GM19328 (cell line): ENCODE results near the gene ASIC1.
"Not testable (repeated sequence)": the region's sequence is repeated elsewhere in the genome, so short reads cannot be mapped to it uniquely, and the experiment has no call there.

Experiments used
- ATAC-seq: cut with Tn5 transposase; IDR thresholded peaks from one replicate; pipeline ENCODE4 v1.9.1; 2021; ENCODE audit warnings: mild to moderate bottlenecking, moderate library complexity; ENCODE audit not compliant: unreplicated experiment

The ASIC1 gene

DNA sequence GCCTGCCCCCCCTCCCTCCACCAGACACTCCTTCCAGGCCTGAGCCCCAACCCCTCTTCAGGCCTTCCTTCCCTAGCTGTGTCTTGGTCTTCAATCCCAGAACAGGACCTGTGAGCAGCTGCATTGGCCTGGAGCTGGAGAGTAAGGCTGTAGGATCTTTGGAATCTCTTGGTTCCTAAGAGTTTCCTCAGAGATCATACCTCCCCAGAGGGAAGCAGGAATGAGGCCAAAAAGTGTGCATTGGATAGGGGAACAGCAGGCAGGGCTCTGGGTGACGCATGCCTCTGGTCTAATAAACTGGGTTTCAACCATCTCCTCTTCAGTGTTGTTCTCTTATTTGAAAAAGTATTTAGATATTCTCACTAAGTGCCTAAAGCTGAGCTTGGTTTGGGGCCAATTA lies 25.9 kb downstream of the ASIC1 start:
- ATAC-seq, result no peak

DNA sequence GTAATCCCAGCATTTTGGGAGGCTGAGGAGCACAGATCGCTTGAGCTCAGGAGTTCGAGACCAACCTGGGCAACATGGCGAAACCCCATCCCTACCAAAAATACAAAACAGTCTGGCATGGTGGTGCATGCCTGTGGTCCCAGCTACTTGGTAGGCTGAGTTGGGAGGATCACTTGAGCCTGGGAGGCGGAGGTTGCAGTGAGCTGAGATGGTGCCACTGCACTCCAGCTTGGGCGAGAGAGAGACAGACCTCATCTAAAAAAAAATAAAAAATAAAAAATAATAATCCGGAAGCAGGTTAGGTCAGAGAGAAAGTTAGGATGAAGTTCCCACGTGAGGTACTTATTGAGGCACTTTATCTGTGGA lies 27.0 kb downstream of the ASIC1 start:
- ATAC-seq, result not testable (repeated sequence)

DNA sequence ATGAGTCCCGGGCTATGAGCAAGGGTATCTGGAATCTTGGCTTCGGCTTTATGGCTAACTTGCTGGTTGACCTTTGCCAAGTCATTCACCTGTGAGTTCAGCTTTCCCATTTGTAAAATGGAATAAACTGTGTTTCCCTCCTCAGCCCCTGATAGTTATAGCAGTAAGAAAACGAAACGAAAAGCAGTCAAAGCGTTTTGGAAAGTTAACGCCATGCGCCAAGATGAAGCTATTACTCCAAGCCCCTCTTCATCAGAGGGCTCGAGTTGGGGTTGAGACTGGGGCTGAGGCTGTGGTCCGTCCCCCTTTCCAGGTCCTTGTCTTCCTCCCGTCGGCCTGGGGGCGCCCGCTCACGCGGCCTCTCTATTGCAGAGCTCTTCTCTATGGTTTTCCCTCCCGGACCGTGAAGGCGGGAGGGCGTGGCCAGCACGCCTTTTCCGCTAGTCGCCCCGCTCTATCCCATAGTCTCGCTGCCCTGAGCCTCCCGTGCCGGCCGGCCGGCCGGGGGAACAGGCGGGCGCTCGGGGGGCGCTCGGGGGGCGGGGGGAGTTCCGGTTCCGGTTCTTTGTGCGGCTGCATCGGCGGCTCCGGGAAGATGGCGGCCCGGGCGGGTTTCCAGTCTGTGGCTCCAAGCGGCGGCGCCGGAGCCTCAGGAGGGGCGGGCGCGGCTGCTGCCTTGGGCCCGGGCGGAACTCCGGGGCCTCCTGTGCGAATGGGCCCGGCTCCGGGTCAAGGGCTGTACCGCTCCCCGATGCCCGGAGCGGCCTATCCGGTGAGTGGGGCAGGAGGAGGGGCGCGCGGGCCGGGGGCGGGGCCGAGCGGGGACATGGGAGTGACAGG lies 27.6 kb downstream of the ASIC1 start, which contains the start of gene SMARCD1:
Gene SMARCD1 (plus strand): TSS at position 568 of the 840 bp plus-strand sequence. CDS start 28 bp downstream, at position 596.
- peak; percentile 81 for ATAC-seq

DNA sequence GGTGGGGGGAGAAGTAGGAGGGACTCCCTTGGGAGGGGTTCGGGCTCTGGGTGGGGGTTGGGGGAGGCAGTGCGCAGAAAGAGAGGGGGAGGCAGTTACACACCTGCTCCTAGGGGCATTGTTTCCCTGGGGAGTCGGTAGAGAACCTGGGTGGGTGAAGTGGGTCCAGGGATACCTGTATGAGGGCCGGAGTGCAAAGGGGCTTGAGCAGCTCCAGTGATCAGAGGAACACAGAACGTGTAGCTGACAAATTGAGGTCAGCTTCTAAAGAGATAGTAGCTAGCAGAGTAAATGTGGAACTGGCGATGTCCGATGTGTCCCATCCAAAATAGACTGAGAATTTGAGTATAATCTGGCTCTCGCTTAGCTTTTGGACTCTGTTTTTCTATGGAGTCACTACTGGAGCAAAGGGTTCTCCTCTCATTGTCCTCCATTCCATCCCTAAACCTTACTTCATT lies 28.2 kb downstream of the ASIC1 start:
- ATAC-seq, result no peak

DNA sequence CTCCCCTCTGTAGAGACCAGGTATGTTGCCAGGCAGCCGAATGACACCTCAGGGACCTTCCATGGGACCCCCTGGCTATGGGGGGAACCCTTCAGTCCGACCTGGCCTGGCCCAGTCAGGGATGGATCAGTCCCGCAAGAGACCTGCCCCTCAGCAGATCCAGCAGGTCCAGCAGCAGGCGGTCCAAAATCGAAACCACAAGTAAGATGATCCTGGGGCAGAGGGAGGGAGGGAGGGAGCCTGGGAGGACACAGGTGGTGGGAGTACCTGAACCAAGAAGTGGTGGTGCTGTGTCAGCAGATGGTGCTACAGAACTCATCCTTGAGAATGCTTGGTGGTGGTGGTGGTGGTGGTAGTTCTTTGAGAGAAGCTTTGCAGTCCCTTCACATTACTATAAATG lies 28.8 kb downstream of the ASIC1 start:
- ATAC-seq, result no peak

DNA sequence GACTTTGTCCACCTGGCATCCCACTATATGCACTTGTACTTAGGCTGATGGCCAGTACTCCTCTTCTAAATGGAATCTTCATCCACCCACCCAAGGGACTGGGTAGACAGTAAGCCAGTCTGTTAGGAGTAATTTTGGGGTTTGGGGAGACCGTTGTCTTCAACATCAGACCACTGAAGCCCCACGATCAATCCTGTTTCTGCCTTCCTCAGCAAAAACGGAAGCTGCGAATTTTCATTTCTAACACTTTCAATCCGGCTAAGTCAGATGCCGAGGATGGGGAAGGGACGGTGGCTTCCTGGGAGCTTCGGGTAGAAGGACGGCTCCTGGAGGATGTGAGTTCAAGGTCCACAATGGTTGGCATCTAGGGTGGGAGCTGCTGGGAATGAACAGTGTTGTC lies 29.8 kb downstream of the ASIC1 start:
- ATAC-seq, result no peak

DNA sequence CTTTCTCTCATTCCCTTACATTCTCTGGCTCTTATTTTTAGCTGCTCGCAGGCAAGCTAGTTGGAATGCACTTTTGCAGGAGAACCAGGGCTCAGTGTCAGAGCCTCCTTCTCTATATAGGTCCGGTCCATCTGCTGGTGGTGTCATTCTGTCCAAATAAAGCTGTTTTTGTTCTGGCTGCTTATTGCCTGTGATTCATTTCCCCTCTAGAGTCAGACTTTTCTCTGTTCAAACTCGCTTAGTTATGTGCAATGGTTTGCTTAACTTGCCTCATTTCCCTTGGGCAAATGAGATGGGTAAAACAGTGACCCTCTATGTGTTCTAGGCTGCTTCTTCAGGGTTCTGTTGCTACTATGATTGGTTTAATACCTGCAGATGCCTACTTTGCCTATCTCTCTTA lies 30.6 kb downstream of the ASIC1 start:
- no peak for ATAC-seq

DNA sequence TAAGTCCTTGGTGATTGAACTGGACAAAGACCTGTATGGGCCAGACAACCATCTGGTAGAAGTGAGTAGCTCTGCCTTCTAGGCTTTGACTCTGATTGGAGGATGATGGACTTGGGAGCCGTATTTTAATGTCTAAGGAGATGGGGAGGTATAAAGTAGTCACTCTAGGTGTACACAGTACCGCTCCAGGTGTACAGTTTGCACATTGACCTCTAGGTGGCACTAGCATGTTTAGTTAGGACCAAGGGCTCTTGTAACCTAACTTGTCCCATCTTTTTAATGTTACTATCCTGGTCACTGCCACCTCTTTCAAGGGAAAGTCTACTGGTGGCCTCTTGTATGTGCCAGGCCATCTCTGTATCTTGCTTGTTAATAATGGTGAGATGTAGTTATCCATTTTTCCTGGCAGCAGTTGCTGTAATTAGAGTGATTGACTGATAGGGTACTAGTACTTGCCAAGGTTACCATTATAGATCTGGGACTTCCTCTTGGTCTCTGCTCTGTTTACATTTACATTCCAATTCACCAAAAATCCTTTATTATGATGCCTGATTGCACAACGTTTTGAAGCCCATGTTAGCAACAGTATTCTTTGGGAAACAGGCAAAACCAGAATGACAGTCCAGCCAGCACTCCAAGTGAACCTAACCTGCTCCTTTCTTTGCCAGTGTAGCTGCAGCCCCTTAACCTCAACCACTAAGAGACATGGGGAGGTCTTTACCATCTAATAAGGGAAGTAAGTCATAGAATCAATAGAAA lies 31.4 kb downstream of the ASIC1 start:
- no peak for ATAC-seq

DNA sequence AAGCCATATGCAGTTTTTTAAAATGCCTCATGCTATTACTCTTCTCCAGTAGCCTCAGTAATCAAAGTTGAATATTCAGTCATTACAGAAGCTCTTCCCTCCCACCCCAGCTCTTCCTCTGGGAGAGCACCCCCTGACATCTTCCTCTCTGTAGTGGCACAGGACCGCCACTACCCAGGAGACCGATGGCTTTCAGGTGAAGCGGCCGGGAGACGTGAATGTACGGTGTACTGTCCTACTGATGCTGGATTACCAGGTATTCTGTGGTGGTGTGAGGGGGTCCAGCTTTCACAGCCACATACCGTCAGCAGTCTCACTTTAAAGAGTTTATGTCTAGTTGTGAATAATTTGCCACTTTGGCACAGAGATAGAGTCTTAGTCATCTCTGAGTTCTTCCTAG lies 32.3 kb downstream of the ASIC1 start:
- ATAC-seq, result no peak

DNA sequence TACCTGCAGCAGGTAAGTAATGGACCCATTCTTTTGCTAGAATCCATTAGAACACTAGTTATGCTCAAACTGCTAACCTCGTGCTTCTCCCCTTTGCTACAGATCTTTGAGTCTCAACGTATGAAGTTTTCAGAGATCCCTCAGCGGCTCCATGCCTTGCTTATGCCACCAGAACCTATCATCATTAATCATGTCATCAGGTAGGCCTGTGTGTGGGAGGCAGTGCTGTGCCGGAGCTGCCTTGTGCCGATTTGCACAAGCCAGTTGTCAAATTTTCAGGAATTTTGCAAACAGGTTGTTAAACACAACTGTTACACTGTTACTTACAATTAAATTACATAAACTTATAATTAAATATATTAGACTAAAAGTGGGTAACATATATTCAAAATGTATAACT lies 33.0 kb downstream of the ASIC1 start:
- no peak for ATAC-seq

DNA sequence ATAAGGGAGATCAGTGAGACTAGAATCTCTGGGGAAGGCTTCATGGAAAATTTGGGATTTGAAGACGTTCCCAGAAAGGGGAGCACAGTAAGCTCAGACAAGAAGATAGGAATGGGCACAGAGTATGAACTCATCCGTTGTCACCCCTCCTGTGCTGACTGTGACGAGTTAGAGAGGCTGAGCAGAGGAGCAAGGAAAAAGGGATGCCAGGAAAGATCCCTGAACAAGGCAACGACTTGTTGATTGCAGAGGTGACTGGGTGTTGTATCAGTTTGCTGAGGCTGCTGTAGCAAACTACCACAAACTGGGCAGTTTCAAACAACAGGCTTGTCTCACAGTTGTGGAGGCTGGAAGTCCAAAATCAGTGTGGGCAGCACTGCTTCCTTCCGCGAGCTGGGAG lies 40.6 kb downstream of the ASIC1 start:
- no peak for ATAC-seq

DNA sequence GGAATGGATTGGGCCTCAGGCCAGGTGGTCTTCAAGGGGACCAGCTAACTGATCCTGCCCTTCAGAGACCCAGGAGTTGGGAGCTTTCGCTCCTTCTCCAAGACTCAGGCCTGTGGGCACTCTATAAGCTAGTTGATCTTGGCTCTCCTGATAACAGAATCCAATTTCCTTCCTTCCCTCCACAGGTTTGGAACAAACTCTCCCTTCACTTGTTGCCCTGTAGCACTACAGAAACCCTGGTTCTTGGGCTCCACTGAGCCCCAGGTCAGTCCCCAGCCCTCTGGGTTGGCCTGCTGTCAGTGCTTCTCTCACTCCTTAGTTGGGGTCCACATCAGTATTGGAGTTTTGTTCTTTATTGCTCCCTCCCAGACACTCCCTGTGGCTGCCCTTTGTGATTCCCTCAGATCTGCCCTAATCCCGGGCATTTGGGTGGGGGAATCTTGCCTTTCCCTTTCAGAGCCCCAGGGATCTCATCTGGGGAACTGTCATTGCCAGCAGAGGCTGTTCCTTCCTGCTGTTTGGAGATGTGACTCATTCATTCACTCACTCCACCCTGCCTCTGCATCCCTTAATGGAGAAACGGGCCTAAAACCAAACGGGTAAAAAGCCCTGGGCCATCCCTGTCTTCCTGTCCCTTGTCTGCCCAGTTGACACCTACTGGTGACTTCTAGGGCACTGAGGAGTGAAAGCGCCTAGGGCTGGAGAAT lies 42.1 kb downstream of the ASIC1 start:
- no peak for ATAC-seq

DNA sequence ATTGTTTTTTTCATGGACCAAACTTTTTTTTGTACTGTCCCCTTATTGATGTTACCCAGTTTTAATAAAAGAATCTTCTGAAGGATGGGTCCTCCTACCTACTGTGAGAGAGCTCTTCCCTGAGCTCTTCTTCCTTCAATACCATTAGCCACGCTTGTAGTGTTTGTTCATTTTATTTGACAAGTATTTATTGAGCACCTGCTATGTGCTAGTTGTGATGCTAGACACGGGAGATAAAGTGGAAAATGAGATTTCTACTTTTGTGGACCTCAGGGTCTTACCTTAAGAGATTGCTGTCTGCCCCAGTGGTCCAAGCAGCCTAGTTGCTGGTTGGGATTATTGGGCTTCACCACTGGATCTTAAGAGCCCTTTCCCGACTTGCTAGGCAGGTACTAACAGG lies 43.2 kb downstream of the ASIC1 start:
- ATAC-seq, result no peak

DNA sequence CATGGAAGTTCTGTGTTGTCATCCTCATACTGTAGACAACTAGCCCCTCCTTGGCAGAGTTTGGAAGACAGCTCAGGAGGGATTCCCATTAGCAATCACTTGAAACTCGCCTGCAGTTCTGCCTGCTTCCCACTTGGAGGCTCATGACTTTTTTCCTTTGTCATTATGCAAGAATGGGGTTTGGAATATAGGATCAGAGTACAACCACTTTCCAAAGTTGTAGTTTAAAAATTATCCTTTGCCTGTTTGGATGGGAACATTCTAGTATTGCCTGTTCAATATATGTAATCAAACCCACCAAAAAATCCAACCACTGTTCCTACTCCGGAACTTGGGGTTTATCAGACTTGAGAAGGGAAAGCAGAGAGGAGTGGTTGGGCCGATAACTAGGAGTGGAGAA lies 44.3 kb downstream of the ASIC1 start:
- no peak for ATAC-seq

DNA sequence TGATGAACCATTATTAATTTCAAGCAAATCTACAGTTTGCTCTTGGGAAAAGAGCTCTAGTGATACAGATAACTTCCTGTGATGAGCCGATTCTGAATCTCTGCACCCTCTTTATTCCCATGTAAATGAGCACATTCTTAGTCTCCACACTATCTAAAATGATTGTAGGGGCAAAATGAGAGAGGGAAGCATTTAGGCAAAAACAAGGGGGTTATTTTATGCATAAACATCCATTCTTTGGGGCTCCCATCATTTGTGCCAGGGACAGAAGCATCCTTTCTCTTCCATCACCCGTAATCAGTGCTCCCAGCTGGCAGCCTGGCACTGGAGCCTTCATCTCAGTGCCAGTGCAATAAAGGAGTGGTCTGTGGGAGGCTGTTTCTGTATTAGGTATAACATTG lies 44.7 kb downstream of the ASIC1 start:
- no peak for ATAC-seq

DNA sequence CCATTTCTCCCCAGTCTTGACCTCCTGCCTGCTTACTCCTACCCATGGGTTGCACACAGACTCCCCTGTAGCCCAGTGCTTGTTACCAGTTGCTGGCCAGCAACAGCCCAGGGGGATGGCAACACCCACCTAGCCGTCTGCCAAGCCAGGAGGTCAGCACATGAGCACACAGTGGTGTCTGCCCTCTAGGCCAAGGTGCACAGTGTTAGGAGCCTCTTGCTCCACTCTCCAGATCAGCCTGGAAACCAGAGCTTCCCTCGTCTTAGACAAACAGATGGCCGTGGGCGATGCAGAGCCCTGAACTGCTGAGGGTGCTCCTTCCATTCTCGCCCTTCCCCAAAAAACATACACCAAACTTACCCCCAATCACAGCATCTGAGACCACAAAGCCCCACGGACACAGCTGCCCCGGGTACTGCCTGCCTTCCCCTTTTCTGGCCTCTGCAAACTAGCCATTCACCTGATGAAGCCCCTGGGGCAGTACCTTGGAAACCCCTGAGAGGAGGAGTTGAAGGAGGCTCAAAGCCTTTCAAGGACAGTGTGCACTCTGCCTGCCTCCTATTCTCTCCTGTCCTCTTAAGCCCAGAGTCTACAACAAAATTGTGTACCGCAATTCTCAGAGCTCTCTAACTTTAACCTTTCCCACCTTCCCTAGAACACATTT lies 45.4 kb downstream of the ASIC1 start:
- no peak for ATAC-seq

DNA sequence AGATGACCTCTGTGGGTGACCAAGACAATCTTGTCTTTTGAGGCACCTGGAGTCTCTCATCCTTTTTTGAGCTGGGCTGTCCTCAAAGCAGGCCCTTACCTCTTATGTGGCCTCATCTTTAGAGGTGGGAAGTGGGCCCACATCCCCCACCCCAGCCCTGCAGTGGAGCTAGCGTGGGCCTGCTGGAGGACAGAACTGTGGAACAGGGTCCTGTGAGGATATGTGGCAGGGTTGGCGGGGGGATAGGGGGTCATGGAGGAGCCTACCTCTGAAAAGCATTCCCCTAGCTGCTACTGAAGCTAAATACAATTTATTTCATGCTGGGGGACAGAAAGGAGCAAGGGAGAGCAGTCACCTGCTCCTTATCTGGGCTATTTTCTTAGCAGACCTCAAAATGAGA lies 46.0 kb downstream of the ASIC1 start:
- ATAC-seq, result no peak

DNA sequence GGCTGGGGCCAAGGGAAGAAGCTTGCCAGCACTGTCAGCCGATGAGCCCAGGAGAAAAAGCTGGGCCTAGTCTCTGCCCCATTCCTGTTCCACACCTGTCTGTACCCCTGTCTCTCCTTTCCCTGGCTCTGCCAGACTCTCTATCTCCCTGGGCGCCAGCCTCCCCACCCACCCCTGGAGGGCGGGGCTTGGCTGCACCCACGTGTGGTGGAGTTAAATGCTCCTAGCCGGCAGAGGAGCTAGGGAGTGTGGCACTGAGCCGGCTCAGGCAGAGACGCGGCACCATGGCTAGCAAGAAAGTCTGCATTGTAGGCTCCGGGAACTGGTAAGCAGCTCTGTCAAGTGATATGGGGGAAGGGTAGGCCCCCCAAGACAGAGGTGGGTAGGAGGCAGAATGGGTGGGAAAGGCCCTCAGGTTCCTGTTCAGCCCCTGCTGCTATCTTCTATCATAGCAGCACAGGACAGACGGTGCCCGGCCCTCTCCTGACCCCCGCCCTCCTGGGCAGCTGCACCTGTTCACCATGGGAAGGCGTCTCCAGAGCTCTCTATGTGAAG lies 46.4 kb downstream of the ASIC1 start, which contains the start of gene GPD1:
Gene GPD1 (plus strand): TSS at position 242 of the 555 bp plus-strand sequence. CDS start 43 bp downstream, at position 285.
- no peak for ATAC-seq

DNA sequence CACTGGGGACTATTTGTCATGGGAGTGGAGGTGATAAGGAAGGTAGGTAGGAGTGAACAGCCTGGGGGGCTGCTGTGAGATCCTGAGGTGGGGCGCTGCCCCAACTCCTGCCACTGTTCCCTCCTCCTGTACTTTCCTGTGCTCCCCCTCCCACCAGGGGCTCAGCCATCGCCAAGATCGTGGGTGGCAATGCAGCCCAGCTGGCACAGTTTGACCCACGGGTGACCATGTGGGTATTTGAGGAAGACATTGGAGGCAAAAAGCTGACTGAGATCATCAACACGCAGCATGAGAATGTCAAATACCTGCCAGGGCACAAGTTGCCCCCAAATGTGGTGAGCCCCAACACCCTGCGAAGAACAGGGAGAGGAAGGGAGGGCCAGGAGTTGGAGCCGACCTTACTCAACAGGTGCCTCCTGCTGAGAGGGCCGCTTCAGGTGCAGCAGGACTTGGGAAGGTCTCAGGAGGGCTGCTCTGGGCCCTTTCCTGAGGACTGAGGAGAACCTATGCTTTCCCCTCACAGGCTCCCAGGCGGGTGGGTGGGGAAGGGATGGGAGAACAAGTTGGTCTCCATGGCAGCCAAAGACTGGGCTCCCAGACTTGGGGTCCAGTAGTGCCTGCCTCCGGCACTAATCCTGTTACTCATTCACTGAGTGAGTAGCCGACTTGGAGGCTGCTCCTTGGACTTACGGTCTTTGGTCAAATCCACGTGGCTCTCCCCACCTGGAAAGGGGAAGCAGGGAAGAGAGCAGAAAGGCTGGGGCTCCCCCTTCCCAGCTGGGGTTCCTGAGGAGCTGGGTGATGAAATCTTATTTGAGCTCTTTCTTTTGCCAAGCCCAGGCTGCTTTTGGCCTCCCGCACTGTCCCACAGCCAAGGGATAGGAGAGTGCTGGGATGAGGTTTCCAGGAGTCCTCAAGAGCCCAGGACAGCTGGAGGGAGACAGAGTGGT lies 47.3 kb downstream of the ASIC1 start:
- ATAC-seq, result no peak
